Endothelial cell of umbilical vein (primary cell): ENCODE data around the gene SLC15A3. TPM values are rescaled to one million over a fixed set of nuclear protein-coding genes. Genes with fewer than 3 reads are reported as not detected.

ENCODE experiments used
- BruUV-seq: library from RNA; stranded (reverse); fragments of 400-500 nt; replicated peaks from 2 replicates; lab custom pipeline; 2021; lab: Mats Ljungman, UMichigan
- CTCF ChIA-PET: fragments of 300-600, 350-600 bp; sonication (Branson Sonifier 250); formaldehyde crosslinking; loops from one replicate; lab custom pipeline; 2021; ENCODE audit warnings: antibody characterized with exemption, inconsistent platforms; lab: Charles Lee
- POLR2A ChIA-PET: fragments of 300-600, 350-600 bp; sonication (Branson Sonifier 250); formaldehyde crosslinking; loops from one replicate; lab custom pipeline; 2021; ENCODE audit warnings: antibody characterized with exemption, inconsistent platforms; lab: Charles Lee
- DNase-seq: peaks from one replicate; pipeline ENCODE4 v3.0.0-alpha.2; 2011; ENCODE audit warnings: low read depth, low spot score
- FAIRE-seq: peaks from 2 replicates; lab custom pipeline; 2011; peaks lifted over from hg19 to GRCh38; lab: Jason Lieb, UNC
- H2AFZ ChIP-seq: 2 replicates; pipeline ENCODE4 v1.6.0; 2012; ENCODE audit warnings: low read depth, low read length, control low read depth, inconsistent platforms
- H3K27ac ChIP-seq: 2 replicates; pipeline ENCODE4 v1.5.1; 2011; ENCODE audit warnings: low read depth, mild to moderate bottlenecking, control low read depth, low read length, moderate library complexity; ENCODE audit not compliant: insufficient read depth
- H3K27me3 ChIP-seq, 2 experiments: 2 replicates each; pipeline versions ENCODE4 v1.6.0 to v1.6.1; 2011; ENCODE audit warnings: low read length in 2 of 2, mixed read lengths in 1 of 2; ENCODE audit not compliant: control insufficient read depth in 2 of 2, insufficient read depth in 2 of 2
- H3K36me3 ChIP-seq, 2 experiments: 2 replicates in 1 of 2; 3 replicates in 1 of 2; pipeline ENCODE4 v1.5.1; 2011; ENCODE audit warnings: low read length in 2 of 2, mild to moderate bottlenecking in 1 of 2, moderate library complexity in 1 of 2; ENCODE audit not compliant: control insufficient read depth in 2 of 2, insufficient read depth in 2 of 2; ENCODE audit errors: extremely low read depth in 1 of 2
- H3K4me1 ChIP-seq: 3 replicates; pipeline ENCODE4 v1.5.1; 2011; ENCODE audit warnings: mild to moderate bottlenecking, low read length; ENCODE audit not compliant: control insufficient read depth, insufficient read depth; ENCODE audit errors: extremely low read depth
- H3K4me2 ChIP-seq: 2 replicates; pipeline ENCODE4 v1.6.1; 2011; ENCODE audit warnings: low read length, control low read depth, mixed read lengths; ENCODE audit not compliant: insufficient read depth
- H3K4me3 ChIP-seq, 3 experiments: fragments of 200-600 bp in 1 of 3; sonication (generic), shearing (Covaris generic) in 1 of 3; replicated peaks in 1 of 3; 2 replicates each; pipeline ENCODE4 v1.5.1; 2011 to 2016; ENCODE audit warnings: control low read depth in 3 of 3, low read length in 3 of 3, mild to moderate bottlenecking in 2 of 3, inconsistent platforms in 1 of 3, low read depth in 1 of 3, moderate library complexity in 1 of 3; ENCODE audit not compliant: insufficient read depth in 1 of 3
- H3K79me2 ChIP-seq: 2 replicates; pipeline ENCODE4 v1.6.0; 2012; ENCODE audit warnings: low read length, inconsistent platforms; ENCODE audit not compliant: control insufficient read depth, insufficient read depth
- H3K9ac ChIP-seq: replicated peaks from 2 replicates; pipeline ENCODE3; 2011; ENCODE audit warnings: low read length, control low read depth; ENCODE audit not compliant: insufficient read depth; ENCODE audit errors: extremely low read depth
- H3K9me1 ChIP-seq: replicated peaks from 3 replicates; pipeline ENCODE4 v1.6.0; 2011; ENCODE audit warnings: mild to moderate bottlenecking, low read length; ENCODE audit not compliant: control insufficient read depth, insufficient read depth; ENCODE audit errors: extremely low read depth
- H3K9me3 ChIP-seq: replicated peaks from 2 replicates; pipeline ENCODE4 v1.5.1; 2012; ENCODE audit warnings: low read length, inconsistent platforms; ENCODE audit not compliant: control insufficient read depth, insufficient read depth
- H4K20me1 ChIP-seq: replicated peaks from 2 replicates; pipeline ENCODE3; 2011; ENCODE audit warnings: mild to moderate bottlenecking, low read length; ENCODE audit not compliant: control insufficient read depth, insufficient read depth; ENCODE audit errors: extremely low read depth
- EZH2 ChIP-seq: IDR thresholded peaks from 2 replicates; pipeline ENCODE4 v1.6.1; 2012; ENCODE audit warnings: borderline replicate concordance, low read depth, mild to moderate bottlenecking, moderate library complexity, low read length, inconsistent platforms; ENCODE audit not compliant: severe bottlenecking
- FOS ChIP-seq: IDR thresholded peaks from 2 replicates; pipeline ENCODE4 v1.6.1; 2011; ENCODE audit warnings: mild to moderate bottlenecking, low read length, moderate library complexity, borderline replicate concordance; ENCODE audit not compliant: insufficient read depth
- GATA2 ChIP-seq: IDR thresholded peaks from 2 replicates; pipeline ENCODE4 v1.7.0; 2011; ENCODE audit warnings: low read depth, mild to moderate bottlenecking, moderate library complexity, mixed read lengths, low read length; ENCODE audit not compliant: insufficient read length, insufficient read depth
- JUN ChIP-seq: IDR thresholded peaks from 2 replicates; pipeline ENCODE4 v1.6.1; 2011; ENCODE audit warnings: borderline replicate concordance, low read depth; ENCODE audit not compliant: insufficient read length, insufficient read depth
- MYC ChIP-seq: IDR thresholded peaks from one replicate; pipeline ENCODE4 v1.6.1; 2011; ENCODE audit warnings: mild to moderate bottlenecking, low read depth, low read length
- POLR2A ChIP-seq: IDR thresholded peaks from 2 replicates; pipeline ENCODE4 v1.6.1; 2012; ENCODE audit warnings: low read depth, mild to moderate bottlenecking, control low read depth, low read length
- dilution Hi-C: fragments of 300-500 bp; cut with MboI; formaldehyde crosslinking; loops from one replicate; pipeline ENCODE4 v1.15.0; 2019; ENCODE audit warnings: low sequenced_read_pairs; ENCODE audit not compliant: extremely low pct_ligation_motif_present
- intact Hi-C: fragments of 100-400 bp; cut with micrococcal nuclease; formaldehyde crosslinking; loops from one replicate; pipeline ENCODE4 v1.10.0; 2022
- polyA plus RNA-seq, 4 experiments: library from polyadenylated mRNA; depleted of rRNA in 3 of 4; stranded (reverse) in 3 of 4; unstranded in 1 of 4; fragments of >200 nt; gene quantifications; 2 replicates each; pipeline versions ENCODE4 v1.2.1 to v1.2.3, GENCODE V29; 2011 to 2012; ENCODE audit warnings: missing spikeins in 1 of 4
- total RNA-seq: library from RNA; stranded (reverse); gene quantifications from 2 replicates; pipeline ENCODE4 v1.2.3, GENCODE V29; 2021
- TF ChIP-seq, protein P1 (sequence below), 2 donors: IDR thresholded peaks; 1 replicate in 1 of 2; 2 replicates in 1 of 2; pipeline ENCODE4 v1.5.1; 2011; ENCODE audit warnings: low read length in 2 of 2, mild to moderate bottlenecking in 2 of 2, moderate library complexity in 2 of 2, control low read depth in 1 of 2, inconsistent platforms in 1 of 2, low read depth in 1 of 2; ENCODE audit not compliant: insufficient read depth in 1 of 2; ENCODE audit errors: extremely low read depth in 1 of 2
- TF ChIP-seq, protein P2 (sequence below): IDR thresholded peaks from 2 replicates; pipeline ENCODE4 v1.6.1; 2011; ENCODE audit not compliant: insufficient read depth, insufficient read length

Gene SLC15A3
- total and polyA plus RNA-seq, 2 donors (not counting 3 experiments of a cell fraction or from before 2014, with no cell fraction given) = 3.3 to 4.4 TPM

DNA sequence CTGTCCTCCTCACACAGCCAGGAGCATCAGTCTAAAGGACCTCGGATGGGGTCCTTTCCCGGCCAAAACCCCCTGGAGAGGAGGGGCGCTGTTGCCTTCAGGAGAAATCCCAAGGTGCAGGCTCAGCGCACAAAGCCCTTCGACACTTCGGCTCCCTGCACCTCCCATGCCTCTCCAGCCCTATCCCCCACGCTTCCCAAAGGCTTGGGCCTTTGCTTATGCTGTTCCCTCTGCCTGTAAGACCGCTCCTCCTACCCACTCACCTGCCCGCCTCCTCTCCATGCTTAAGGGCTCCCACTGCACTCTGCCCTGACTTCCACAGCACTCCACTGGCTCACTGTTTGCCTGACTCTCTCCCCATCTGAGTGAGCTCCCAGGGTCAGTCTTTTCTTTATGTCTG, 13.5 kb downstream of the SLC15A3 start:
- FAIRE-seq (no peak), DNase-seq (no peak)
- CTCF ChIA-PET = interaction anchor here (2.3 to 2.7 kb wide), 2 partner anchors 15 to 39 kb away, joined by 8 to 10 read pairs; no protein-coding TSS in a partner anchor
- H3K36me3 ChIP-seq = peaks cover 0 to 11% of the 10 kb centered on the region in 2 experiments
- POLR2A ChIA-PET = no interaction called here
- no peaks in the 10 kb centered on the region for H3K9me1 ChIP-seq
- H3K9ac ChIP-seq = no peak overlapping the region
- H3K4me1 ChIP-seq = peaks cover 8% of the 10 kb centered on the region
- no peak overlapping the region for H3K4me3 ChIP-seq
- H3K27me3 ChIP-seq = no peaks in the 10 kb centered on the region
- BruUV-seq = no TSS peak
- dilution Hi-C loops (no loop called here), intact Hi-C loops (no loop called here)
- H2AFZ ChIP-seq = no peak overlapping the region
- TF ChIP-seq, protein P1, sequence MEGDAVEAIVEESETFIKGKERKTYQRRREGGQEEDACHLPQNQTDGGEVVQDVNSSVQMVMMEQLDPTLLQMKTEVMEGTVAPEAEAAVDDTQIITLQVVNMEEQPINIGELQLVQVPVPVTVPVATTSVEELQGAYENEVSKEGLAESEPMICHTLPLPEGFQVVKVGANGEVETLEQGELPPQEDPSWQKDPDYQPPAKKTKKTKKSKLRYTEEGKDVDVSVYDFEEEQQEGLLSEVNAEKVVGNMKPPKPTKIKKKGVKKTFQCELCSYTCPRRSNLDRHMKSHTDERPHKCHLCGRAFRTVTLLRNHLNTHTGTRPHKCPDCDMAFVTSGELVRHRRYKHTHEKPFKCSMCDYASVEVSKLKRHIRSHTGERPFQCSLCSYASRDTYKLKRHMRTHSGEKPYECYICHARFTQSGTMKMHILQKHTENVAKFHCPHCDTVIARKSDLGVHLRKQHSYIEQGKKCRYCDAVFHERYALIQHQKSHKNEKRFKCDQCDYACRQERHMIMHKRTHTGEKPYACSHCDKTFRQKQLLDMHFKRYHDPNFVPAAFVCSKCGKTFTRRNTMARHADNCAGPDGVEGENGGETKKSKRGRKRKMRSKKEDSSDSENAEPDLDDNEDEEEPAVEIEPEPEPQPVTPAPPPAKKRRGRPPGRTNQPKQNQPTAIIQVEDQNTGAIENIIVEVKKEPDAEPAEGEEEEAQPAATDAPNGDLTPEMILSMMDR (IDR thresholded peaks at IDR 0.05; ENCODE audit: extremely low read depth in 1 of 2, insufficient read depth in 1 of 2, low read depth in 1 of 2, low read length in 2 of 2) = no peak
- TF ChIP-seq GATA2 = no peak
- no peak for TF ChIP-seq EZH2
- no peak for TF ChIP-seq JUN
- TF ChIP-seq, protein P2, sequence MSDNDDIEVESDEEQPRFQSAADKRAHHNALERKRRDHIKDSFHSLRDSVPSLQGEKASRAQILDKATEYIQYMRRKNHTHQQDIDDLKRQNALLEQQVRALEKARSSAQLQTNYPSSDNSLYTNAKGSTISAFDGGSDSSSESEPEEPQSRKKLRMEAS = no peak
- TF ChIP-seq FOS = no peak
- TF ChIP-seq MYC = no peak
- no peak for TF ChIP-seq POLR2A
- no peaks in the 10 kb centered on the region for H3K79me2 ChIP-seq
- no peak overlapping the region for H3K27ac ChIP-seq
- H4K20me1 ChIP-seq = no peaks in the 10 kb centered on the region
- H3K9me3 ChIP-seq = no peaks in the 10 kb centered on the region
- no peak overlapping the region for H3K4me2 ChIP-seq
